Muscle of leg (tissue), 11 donors: ENCODE results near the gene UTY. TPM values are rescaled to one million over a fixed set of nuclear protein-coding genes. Genes with fewer than 3 reads are reported as not detected.

ENCODE experiments used
- DNase-seq: peaks from one replicate; pipeline ENCODE4 v3.0.0; 2013
- H3K27ac ChIP-seq: one replicate; pipeline ENCODE4 v1.5.1; 2013; ENCODE audit warnings: mild to moderate bottlenecking, low read length, control low read depth
- H3K27me3 ChIP-seq: one replicate; pipeline ENCODE4 v1.6.1; 2013; ENCODE audit warnings: low read length; ENCODE audit not compliant: control insufficient read depth, insufficient read depth
- H3K36me3 ChIP-seq: one replicate; pipeline ENCODE4 v1.6.1; 2013; ENCODE audit warnings: low read length; ENCODE audit not compliant: control insufficient read depth, insufficient read depth
- H3K4me1 ChIP-seq: one replicate; pipeline ENCODE4 v1.6.1; 2013; ENCODE audit warnings: low read length; ENCODE audit not compliant: control insufficient read depth, insufficient read depth
- H3K4me3 ChIP-seq: one replicate; pipeline ENCODE4 v1.5.1; 2013; ENCODE audit warnings: low read length, control low read depth
- H3K9me3 ChIP-seq: replicated peaks from 2 replicates; pipeline ENCODE4 v1.6.1; 2013; ENCODE audit warnings: low read depth, low read length; ENCODE audit not compliant: control insufficient read depth
- WGBS: methylation state at CpG from one replicate; pipeline ENCODE4 v1.1.5; 2013; ENCODE audit warnings: missing lambda C conversion rate; ENCODE audit not compliant: insufficient coverage; 5-methylcytosine and 5-hydroxymethylcytosine counted together
- polyA plus RNA-seq, 8 donors: library from polyadenylated mRNA; unstranded; fragments of 120-200 nt; gene quantifications; one replicate each; pipeline versions ENCODE4 v1.2.1 to v1.2.3, GENCODE V29; 2013; ENCODE audit warnings: inconsistent platforms in 1 of 8, low replicate concordance in 1 of 8; ENCODE audit not compliant: insufficient read length in 8 of 8, insufficient read depth in 1 of 8
- total RNA-seq: library from RNA; stranded (reverse); fragments of 120-200 nt; gene quantifications from one replicate; pipeline ENCODE4 v1.2.4, GENCODE V29; 2013

The UTY gene
- total and polyA plus RNA-seq, 9 donors: 8.4 to 13.8 (median 10.3) TPM; not detected in 1

DNA sequence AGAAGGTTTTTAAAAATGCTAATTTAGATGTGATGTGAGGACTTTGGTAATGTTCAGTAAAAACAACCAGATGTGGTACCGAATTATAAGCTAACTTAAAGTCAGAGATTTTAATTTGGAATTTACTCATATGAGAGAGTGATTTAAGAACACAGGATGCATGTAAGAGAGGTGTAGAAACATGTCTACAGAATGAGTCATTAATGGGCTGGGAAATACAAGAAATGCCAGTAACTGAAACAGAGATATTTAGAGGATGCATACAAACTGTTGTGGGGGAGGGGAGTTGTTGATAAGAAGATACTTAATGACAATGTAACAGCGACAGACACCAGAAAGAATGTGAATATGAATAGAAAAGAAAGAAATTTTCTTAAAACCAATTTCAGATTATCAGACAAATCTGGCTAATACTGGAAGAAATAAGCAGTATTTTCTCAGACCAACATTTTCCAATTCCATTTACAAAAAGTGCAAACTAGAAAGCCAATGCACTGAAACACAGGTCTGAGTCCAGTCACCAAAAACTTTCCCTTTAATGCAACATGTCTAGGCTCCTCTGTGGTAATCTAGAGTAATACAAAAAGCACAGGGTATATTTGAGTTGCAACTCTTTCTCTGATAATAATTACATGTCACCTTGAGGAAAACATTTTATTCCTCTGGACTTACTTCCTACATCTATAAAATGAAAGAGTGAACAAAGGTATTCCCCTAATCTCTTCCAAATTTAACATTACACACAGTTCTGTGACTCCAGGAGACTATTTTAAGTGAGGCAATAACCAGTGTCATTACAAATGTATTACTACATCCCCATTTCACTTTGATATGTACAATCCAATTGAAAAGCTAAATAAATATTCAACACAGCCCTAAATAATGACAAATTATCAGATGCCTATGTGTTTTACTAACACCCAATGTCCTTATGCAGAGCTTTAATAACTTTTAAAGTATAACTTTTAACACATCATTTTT, 117.9 kb downstream of the UTY start:
- no peaks in the 10 kb centered on the region for H3K9me3 ChIP-seq
- no peak overlapping the region for H3K4me3 ChIP-seq
- no peaks in the 10 kb centered on the region for H3K4me1 ChIP-seq
- no peaks in the 10 kb centered on the region for H3K27me3 ChIP-seq
- no peaks in the 10 kb centered on the region for H3K36me3 ChIP-seq
- no peak overlapping the region for H3K27ac ChIP-seq
- WGBS: no CpG with 5 or more reads among the region's 2 CpGs
- DNase-seq: no peak

DNA sequence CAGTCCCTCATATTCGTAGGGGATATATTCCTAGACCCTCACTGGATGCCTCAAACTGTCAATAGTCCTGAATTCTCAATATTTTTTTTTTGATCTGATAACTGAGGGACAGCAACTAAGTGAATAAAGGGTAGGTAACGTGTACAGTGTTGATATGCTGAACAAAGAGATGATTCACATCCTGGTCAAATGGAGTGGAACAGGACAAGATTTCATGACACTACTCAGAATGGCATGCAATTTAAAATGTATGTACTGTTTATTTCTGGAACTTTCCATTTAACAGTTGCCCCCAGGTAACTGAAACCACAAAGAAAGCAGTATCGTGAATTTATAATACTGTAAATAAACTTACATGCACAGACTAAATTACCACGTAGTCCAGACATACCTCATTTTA, 128.4 kb downstream of the UTY start:
- WGBS: no CpG with 5 or more reads among the region's 4 CpGs
- no peaks in the 10 kb centered on the region for H3K27me3 ChIP-seq

DNA sequence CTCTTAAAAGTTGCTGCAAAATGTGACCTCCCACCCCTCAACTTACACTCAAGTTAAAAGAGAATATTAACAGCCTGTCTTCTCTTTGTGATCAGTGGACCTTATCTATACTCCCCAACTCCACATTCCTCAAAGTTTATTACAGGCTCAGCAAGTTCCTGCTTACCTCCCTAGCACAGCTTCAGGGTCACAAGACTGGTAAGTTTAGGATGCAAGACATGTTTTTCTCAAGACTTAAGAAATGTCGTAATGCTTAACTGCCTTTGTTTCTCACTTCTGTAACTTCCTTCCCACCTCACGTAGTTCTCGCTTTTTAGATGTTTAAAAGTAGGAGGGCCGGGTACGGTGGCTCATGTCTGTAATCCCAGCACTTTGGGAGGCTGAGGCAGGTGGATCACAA, 132.7 kb downstream of the UTY start:
- no peaks in the 10 kb centered on the region for H3K4me1 ChIP-seq
- DNase-seq: no peak
- H3K4me3 ChIP-seq: no peak overlapping the region
- no CpG with 5 or more reads among the region's 5 CpGs for WGBS
- H3K27me3 ChIP-seq: no peaks in the 10 kb centered on the region
- no peaks in the 10 kb centered on the region for H3K9me3 ChIP-seq
- no peak overlapping the region for H3K27ac ChIP-seq
- no peaks in the 10 kb centered on the region for H3K36me3 ChIP-seq

More for the DNA sequence above, 128.4 kb downstream of the UTY start:
- DNase-seq: no peak
- Histone ChIP-seq H3K9me3 (no peaks in the 10 kb centered on the region), H3K36me3 (no peaks in the 10 kb centered on the region), H3K4me3 (no peak overlapping the region), H3K27ac (no peak overlapping the region), H3K4me1 (no peaks in the 10 kb centered on the region)

DNA sequence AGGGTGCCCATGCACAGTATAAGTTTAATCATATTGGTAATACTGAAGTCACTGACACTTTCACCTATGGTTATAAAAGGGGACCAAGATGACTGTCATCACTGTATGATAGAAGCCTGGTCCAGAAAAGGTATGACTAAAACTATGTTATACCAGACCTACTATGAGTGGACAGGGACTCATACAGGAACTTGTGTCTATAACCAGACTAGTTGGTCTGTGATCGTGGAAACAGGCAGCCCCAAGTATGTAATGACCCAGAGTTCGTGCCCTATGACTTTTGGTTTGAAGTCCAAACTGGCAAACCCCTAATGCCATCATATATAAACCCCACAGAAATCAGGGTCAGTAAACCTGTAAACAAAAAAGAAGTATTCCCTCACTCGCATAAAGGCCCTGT, 134.3 kb downstream of the UTY start:
- Histone ChIP-seq H3K4me3 (no peak overlapping the region), H3K9me3 (no peaks in the 10 kb centered on the region), H3K27me3 (no peaks in the 10 kb centered on the region), H3K4me1 (no peaks in the 10 kb centered on the region), H3K27ac (no peak overlapping the region), H3K36me3 (no peaks in the 10 kb centered on the region)
- no CpG with 5 or more reads among the region's 3 CpGs for WGBS
- no peak for DNase-seq

- H3K4me1 ChIP-seq: no peaks in the 10 kb centered on the region
- no peak for DNase-seq
- H3K9me3 ChIP-seq: no peaks in the 10 kb centered on the region
- no peak overlapping the region for H3K27ac ChIP-seq
- H3K36me3 ChIP-seq: no peaks in the 10 kb centered on the region
- WGBS: no CpG with 5 or more reads among the region's 8 CpGs
- H3K4me3 ChIP-seq: no peak overlapping the region
- no peaks in the 10 kb centered on the region for H3K27me3 ChIP-seq
Measured at GRCh38 chrY:13343307-13343946, 136.4 kb downstream of the UTY start.

DNA sequence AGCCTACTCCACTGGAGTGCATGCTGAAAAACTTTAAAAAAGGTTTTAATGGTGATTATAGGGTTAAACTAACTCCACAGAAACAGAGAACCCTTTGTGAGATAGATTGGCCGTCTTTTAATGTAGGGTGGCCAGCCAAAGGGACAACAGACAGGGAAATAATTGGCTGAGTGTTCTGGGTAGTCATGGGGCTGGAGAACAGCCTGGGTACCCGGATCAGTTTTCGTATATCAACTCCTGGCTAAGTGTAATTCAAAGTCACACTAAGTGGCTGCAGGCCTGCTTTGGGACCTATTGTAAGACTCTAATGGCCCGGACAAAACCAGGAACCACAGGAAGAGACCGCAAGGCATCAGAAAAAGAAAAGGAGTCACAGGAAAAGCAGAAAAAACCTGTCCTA, 139.9 kb downstream of the UTY start:
- Histone ChIP-seq H3K4me1 (no peaks in the 10 kb centered on the region), H3K4me3 (no peak overlapping the region), H3K9me3 (no peaks in the 10 kb centered on the region), H3K27me3 (no peaks in the 10 kb centered on the region), H3K36me3 (no peaks in the 10 kb centered on the region), H3K27ac (no peak overlapping the region)
- no peak for DNase-seq
- WGBS: no CpG with 5 or more reads among the region's 5 CpGs

DNA sequence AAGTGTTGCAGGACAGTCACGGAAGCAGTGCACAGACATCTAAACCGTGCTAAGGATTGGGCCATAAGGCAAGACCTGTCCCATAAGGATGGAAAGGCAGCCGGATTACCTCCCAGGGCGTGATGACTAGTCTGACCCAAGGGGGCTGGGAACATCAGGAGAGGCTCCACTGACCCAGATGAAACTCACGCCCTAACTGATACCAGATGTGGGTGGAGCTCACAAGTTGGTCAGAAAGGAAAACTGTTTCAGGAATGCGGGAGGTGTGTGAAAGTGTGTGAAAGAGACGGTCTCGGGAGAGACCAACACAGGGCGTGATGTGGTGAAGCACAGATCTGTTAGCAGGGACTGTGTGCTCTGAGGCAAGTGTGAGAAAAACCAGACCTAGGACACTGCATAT, 140.5 kb downstream of the UTY start:
- no peak overlapping the region for H3K27ac ChIP-seq

DNA sequence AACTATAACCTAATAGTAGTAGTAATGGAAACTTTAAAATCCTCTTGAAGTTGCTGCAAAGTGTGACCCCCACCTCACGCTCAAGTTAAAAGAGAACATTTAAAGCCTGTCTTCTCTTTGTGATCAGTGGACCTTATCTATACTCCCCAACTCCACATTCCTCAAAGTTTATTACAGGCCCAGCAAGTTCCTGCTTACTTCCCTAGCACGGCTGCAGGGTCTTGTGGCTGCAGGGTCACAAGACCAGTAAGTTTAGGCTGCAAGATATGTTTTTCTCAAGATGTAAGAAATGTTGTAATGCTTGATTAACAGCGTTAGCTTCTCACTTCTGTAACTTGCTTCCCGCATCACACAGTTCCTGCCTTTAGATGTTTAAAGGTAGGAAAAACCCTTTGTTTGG, 141.1 kb downstream of the UTY start:
- no CpG with 5 or more reads among the region's 4 CpGs for WGBS
- Histone ChIP-seq H3K4me1 (no peaks in the 10 kb centered on the region), H3K4me3 (no peak overlapping the region), H3K9me3 (no peaks in the 10 kb centered on the region), H3K36me3 (no peaks in the 10 kb centered on the region), H3K27me3 (no peaks in the 10 kb centered on the region), H3K27ac (no peak overlapping the region)
- no peak for DNase-seq

More for the DNA sequence above, 140.5 kb downstream of the UTY start:
- no peak for DNase-seq
- no peaks in the 10 kb centered on the region for H3K27me3 ChIP-seq
- no CpG with 5 or more reads among the region's 9 CpGs for WGBS
- H3K9me3 ChIP-seq: no peaks in the 10 kb centered on the region
- no peaks in the 10 kb centered on the region for H3K4me1 ChIP-seq
- no peak overlapping the region for H3K4me3 ChIP-seq
- no peaks in the 10 kb centered on the region for H3K36me3 ChIP-seq

- H3K27ac ChIP-seq: no peak overlapping the region
- H3K9me3 ChIP-seq: no peaks in the 10 kb centered on the region
- no CpG with 5 or more reads among the region's 5 CpGs for WGBS
- no peak overlapping the region for H3K4me3 ChIP-seq
- no peak for DNase-seq
- no peaks in the 10 kb centered on the region for H3K27me3 ChIP-seq
- no peaks in the 10 kb centered on the region for H3K4me1 ChIP-seq
- H3K36me3 ChIP-seq: no peaks in the 10 kb centered on the region
Measured at GRCh38 chrY:13337934-13338333, 141.9 kb downstream of the UTY start.

DNA sequence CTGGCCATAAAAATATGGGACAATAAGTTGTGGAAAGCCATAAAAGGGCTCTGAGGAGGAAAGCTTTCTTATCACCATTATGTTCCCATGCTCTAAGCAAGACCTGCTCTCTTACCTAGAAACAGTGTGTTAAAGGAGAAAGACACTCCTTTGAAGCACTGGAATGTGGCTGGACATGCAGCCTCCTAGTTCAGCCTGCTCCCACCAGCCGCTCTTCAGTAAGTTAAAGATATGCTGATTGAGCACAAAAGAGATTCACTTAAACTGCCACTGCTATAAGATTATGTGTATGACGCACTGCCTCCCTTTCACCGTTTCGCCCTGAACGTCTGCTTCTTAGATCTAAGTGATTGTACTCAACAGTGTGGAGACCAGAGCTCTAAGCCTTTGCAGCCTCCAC, 146.0 kb downstream of the UTY start:
- Histone ChIP-seq H3K4me3 (no peak overlapping the region), H3K27ac (no peak overlapping the region), H3K27me3 (no peaks in the 10 kb centered on the region), H3K9me3 (no peaks in the 10 kb centered on the region), H3K4me1 (no peaks in the 10 kb centered on the region), H3K36me3 (no peaks in the 10 kb centered on the region)
- WGBS: no CpG with 5 or more reads among the region's 5 CpGs
- DNase-seq: no peak
